Gastrocnemius medialis (tissue), 4 donors: ENCODE measurements around the gene SEMA3G.

Source experiments
- POLR2A ChIP-seq, 2 donors: fragments of 450-650 bp; IDR thresholded peaks; one replicate each; pipeline ENCODE4 v1.6.1; 2017; ENCODE audit warnings: antibody characterized with exemption in 2 of 2, mild to moderate bottlenecking in 2 of 2, moderate library complexity in 2 of 2
- TF ChIP-seq, protein P1 (sequence below), 5 experiments: fragments of 450-650 bp in 3 of 5; fragments of 200-600 bp in 2 of 5; sonication (generic) in 2 of 5; IDR thresholded peaks in 4 of 5; conservative IDR thresholded peaks in 1 of 5; 1 replicate in 4 of 5; 2 replicates in 1 of 5; pipeline ENCODE4 v1.5.1; 2016 to 2019; ENCODE audit warnings: antibody characterized with exemption in 5 of 5, mild to moderate bottlenecking in 3 of 5, moderate library complexity in 3 of 5

DNA sequence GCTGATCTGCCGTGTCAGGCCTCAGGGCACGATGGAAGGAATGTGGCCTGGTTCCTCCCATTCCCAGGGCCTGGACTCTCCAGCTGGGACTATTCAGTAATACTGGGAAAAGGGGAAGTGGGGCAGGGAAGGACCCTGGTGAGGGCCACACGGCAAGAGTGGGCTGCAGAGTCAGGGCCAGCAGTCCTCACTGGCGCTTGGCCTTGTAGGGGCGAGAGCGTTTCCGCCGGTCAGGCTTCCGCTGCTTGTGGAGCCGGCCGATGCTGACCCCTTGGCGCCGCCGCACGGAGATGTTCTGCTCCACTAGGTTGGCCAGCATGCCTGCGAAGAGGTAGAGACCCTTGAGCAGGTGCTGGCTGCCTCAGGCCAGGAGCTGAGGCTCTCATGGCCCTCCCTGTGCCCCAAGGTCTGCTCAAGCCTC is 42.8 kb downstream of the SEMA3G start:
- TF ChIP-seq, protein P1, sequence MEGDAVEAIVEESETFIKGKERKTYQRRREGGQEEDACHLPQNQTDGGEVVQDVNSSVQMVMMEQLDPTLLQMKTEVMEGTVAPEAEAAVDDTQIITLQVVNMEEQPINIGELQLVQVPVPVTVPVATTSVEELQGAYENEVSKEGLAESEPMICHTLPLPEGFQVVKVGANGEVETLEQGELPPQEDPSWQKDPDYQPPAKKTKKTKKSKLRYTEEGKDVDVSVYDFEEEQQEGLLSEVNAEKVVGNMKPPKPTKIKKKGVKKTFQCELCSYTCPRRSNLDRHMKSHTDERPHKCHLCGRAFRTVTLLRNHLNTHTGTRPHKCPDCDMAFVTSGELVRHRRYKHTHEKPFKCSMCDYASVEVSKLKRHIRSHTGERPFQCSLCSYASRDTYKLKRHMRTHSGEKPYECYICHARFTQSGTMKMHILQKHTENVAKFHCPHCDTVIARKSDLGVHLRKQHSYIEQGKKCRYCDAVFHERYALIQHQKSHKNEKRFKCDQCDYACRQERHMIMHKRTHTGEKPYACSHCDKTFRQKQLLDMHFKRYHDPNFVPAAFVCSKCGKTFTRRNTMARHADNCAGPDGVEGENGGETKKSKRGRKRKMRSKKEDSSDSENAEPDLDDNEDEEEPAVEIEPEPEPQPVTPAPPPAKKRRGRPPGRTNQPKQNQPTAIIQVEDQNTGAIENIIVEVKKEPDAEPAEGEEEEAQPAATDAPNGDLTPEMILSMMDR (IDR thresholded peaks at IDR 0.05 in 4 of 5, conservative IDR thresholded peaks at IDR 0.05 in 1 of 5), result no peak
- TF ChIP-seq POLR2A (IDR thresholded peaks at IDR 0.05), result no peak
